Dedifferentiated amniotic fluid mesenchymal stem cell (primary cell): Measurements from ENCODE around the gene VWA8.
"Not testable (repeated sequence)": the region's sequence is repeated elsewhere in the genome, so short reads cannot be mapped to it uniquely, and the experiment has no call there.

Experiments used
- DNase-seq: peaks from one replicate; pipeline ENCODE4 v3.0.0-alpha.2; 2016; ENCODE audit errors: extremely low spot score

The VWA8 gene

GRCh38 chr13:41588448-41588847 lies 372.5 kb downstream of the VWA8 start:
- DNase-seq = no peak

- DNase-seq = no peak
These were observed 373.4 kb downstream of the VWA8 start for GRCh38 chr13:41587490-41587889.

- DNase-seq = no peak
These were observed 374.7 kb downstream of the VWA8 start for GRCh38 chr13:41586216-41586615.

GRCh38 chr13:41582027-41582463 lies 378.9 kb downstream of the VWA8 start:
- no peak for DNase-seq

- no peak for DNase-seq
These were observed 380.6 kb downstream of the VWA8 start for GRCh38 chr13:41580345-41580744.

GRCh38 chr13:41579881-41580280 lies 381.0 kb downstream of the VWA8 start:
- no peak for DNase-seq

GRCh38 chr13:41579168-41579567 lies 381.7 kb downstream of the VWA8 start:
- DNase-seq = no peak

- DNase-seq = no peak
These were observed 382.5 kb downstream of the VWA8 start for GRCh38 chr13:41578371-41578770.

GRCh38 chr13:41577436-41577835 lies 383.5 kb downstream of the VWA8 start:
- no peak for DNase-seq

- DNase-seq = not testable (repeated sequence)
These were observed 387.3 kb downstream of the VWA8 start for GRCh38 chr13:41573640-41574039.

GRCh38 chr13:41571817-41572340 lies 389.0 kb downstream of the VWA8 start:
- not testable (repeated sequence) for DNase-seq

GRCh38 chr13:41568972-41569351 lies 391.9 kb downstream of the VWA8 start:
- DNase-seq = peak; percentile 67

- DNase-seq = no peak
These were observed 392.6 kb downstream of the VWA8 start for GRCh38 chr13:41568143-41568971.

- no peak for DNase-seq
These were observed 393.5 kb downstream of the VWA8 start for GRCh38 chr13:41567363-41567762.

- DNase-seq = no peak
These were observed 395.1 kb downstream of the VWA8 start for GRCh38 chr13:41565846-41566245.

- DNase-seq = peak; percentile 47
These were observed 395.7 kb downstream of the VWA8 start for GRCh38 chr13:41565216-41565615.

GRCh38 chr13:41563984-41564365 lies 396.9 kb downstream of the VWA8 start:
- no peak for DNase-seq

GRCh38 chr13:41563341-41563983 lies 397.4 kb downstream of the VWA8 start:
- DNase-seq = no peak

GRCh38 chr13:41562541-41563178 lies 398.2 kb downstream of the VWA8 start:
- no peak for DNase-seq

GRCh38 chr13:41562083-41562482 lies 398.8 kb downstream of the VWA8 start:
- peak; percentile 72 for DNase-seq

- DNase-seq = no peak
These were observed 399.7 kb downstream of the VWA8 start for GRCh38 chr13:41561170-41561569.

GRCh38 chr13:41558781-41559560 lies 401.9 kb downstream of the VWA8 start:
- no peak for DNase-seq
